ENCODE results near the gene SLC30A3. TPM values are rescaled to one million over a fixed set of nuclear protein-coding genes. Genes with fewer than 3 reads are reported as not detected.

The SLC30A3 gene
- total and polyA plus RNA-seq, 2 of the 13 experiments (the other 11 are each of a cell fraction or from before 2014, with no cell fraction given): 0.38 to 0.79 TPM

DNA sequence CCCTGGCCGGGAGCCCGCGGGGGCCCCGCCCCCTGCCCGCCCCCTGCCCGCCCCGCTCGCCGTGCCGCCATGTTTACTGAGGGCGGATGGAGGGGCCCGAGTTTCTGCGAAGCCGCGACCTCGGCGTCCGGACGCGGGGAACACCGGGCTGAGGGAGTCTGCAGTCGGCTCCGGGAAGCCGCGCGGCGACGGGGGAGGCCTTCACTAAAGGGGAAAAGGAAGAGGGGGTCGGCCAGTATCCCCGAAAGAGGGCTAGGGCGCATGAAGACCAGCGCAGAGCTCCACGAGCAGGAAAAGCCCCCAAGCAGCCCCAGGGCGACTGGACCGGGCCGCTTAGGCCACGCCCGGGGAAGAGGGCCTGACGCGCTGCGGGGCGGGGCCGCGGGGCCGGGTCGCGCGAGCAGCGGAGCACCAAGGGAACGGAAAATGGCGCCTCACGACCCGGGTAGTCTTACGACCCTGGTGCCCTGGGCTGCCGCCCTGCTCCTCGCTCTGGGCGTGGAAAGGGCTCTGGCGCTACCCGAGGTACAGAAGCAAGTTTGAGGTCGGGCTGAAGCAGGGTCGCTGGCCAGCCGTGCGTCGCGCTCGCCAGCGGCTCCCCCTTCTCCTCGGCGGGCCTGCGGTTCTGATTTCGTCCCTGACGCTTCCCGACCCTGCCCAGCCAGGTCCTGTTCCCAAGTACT is 50.8 kb downstream of the SLC30A3 start, which contains the start of the genes ATRAID and SLC5A6 (continued):
- TF ChIP-seq ZNF746 (CRISPR knock-in tag; IDR thresholded peaks at IDR 0.05): peak; percentile 70
- peak; percentile 53 for TF ChIP-seq U2AF1 (optimal IDR thresholded peaks at IDR 0.05; ENCODE audit: low read depth, low read length)
- TF ChIP-seq FOXK2 (IDR thresholded peaks at IDR 0.05): no peak; the same call in 1 of the 2 replicates
- peak; percentile 98 for TF ChIP-seq PHF8 (CRISPR knock-in tag; IDR thresholded peaks at IDR 0.05)
- TF ChIP-seq FIP1L1 (IDR thresholded peaks at IDR 0.05; ENCODE audit: borderline replicate concordance, insufficient read depth, low read depth, low read length): no peak
- TF ChIP-seq SOX6 (IDR thresholded peaks at IDR 0.05): no peak
- TF ChIP-seq SOX6 (CRISPR knock-in tag; IDR thresholded peaks at IDR 0.05): peak; percentile 41
- no peak for TF ChIP-seq KMT2B (CRISPR knock-in tag; IDR thresholded peaks at IDR 0.05)
- TF ChIP-seq ZNF567 (CRISPR knock-in tag; IDR thresholded peaks at IDR 0.05; ENCODE audit: borderline replicate concordance): peak; percentile 48; the same call in 1 of the 2 replicates
- no peak for TF ChIP-seq PCBP2 (optimal IDR thresholded peaks at IDR 0.05; ENCODE audit: low read depth, low read length, poor library complexity, severe bottlenecking)
- TF ChIP-seq, protein P1, sequence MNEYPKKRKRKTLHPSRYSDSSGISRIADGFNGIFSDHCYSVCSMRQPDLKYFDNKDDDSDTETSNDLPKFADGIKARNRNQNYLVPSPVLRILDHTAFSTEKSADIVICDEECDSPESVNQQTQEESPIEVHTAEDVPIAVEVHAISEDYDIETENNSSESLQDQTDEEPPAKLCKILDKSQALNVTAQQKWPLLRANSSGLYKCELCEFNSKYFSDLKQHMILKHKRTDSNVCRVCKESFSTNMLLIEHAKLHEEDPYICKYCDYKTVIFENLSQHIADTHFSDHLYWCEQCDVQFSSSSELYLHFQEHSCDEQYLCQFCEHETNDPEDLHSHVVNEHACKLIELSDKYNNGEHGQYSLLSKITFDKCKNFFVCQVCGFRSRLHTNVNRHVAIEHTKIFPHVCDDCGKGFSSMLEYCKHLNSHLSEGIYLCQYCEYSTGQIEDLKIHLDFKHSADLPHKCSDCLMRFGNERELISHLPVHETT (CRISPR knock-in tag; conservative IDR thresholded peaks at IDR 0.05): no peak
- TF ChIP-seq ZNF781 (CRISPR knock-in tag; IDR thresholded peaks at IDR 0.05; ENCODE audit: borderline replicate concordance, not compliant biosample characterization): peak; percentile 94
- TF ChIP-seq ZNF720 (CRISPR knock-in tag; IDR thresholded peaks at IDR 0.05): no peak
- peak; percentile 57; the same call in 1 of the 2 replicates for TF ChIP-seq SP5 (CRISPR knock-in tag; IDR thresholded peaks at IDR 0.05; ENCODE audit: borderline replicate concordance, low read depth)
- TF ChIP-seq AHR (CRISPR knock-in tag; IDR thresholded peaks at IDR 0.05): peak; percentile 79; the same call in 1 of the 2 replicates
- TF ChIP-seq, protein P2, sequence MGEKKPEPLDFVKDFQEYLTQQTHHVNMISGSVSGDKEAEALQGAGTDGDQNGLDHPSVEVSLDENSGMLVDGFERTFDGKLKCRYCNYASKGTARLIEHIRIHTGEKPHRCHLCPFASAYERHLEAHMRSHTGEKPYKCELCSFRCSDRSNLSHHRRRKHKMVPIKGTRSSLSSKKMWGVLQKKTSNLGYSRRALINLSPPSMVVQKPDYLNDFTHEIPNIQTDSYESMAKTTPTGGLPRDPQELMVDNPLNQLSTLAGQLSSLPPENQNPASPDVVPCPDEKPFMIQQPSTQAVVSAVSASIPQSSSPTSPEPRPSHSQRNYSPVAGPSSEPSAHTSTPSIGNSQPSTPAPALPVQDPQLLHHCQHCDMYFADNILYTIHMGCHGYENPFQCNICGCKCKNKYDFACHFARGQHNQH (CRISPR knock-in tag; IDR thresholded peaks at IDR 0.05): peak; percentile 89
- TF ChIP-seq MIER2 (CRISPR knock-in tag; IDR thresholded peaks at IDR 0.05): no peak
- TF ChIP-seq ZNF546 (CRISPR knock-in tag; conservative IDR thresholded peaks at IDR 0.05): peak; percentile 94
- TF ChIP-seq NBN (conservative IDR thresholded peaks at IDR 0.05): no peak
- TF ChIP-seq, protein P3, sequence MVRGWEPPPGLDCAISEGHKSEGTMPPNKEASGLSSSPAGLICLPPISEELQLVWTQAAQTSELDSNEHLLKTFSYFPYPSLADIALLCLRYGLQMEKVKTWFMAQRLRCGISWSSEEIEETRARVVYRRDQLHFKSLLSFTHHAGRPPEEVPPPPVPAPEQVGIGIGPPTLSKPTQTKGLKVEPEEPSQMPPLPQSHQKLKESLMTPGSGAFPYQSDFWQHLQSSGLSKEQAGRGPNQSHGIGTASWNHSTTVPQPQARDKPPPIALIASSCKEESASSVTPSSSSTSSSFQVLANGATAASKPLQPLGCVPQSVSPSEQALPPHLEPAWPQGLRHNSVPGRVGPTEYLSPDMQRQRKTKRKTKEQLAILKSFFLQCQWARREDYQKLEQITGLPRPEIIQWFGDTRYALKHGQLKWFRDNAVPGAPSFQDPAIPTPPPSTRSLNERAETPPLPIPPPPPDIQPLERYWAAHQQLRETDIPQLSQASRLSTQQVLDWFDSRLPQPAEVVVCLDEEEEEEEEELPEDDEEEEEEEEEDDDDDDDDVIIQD (CRISPR knock-in tag; IDR thresholded peaks at IDR 0.05; ENCODE audit: low read depth): 0 out of 2 replicates have a peak, but pooled peaks have one; percentile 14
- peak; percentile 89 for TF ChIP-seq ELF4 (CRISPR knock-in tag; IDR thresholded peaks at IDR 0.05; ENCODE audit: borderline replicate concordance)
- peak; percentile 79 for TF ChIP-seq ZNF124 (CRISPR knock-in tag; IDR thresholded peaks at IDR 0.05)
- TF ChIP-seq, protein P4, sequence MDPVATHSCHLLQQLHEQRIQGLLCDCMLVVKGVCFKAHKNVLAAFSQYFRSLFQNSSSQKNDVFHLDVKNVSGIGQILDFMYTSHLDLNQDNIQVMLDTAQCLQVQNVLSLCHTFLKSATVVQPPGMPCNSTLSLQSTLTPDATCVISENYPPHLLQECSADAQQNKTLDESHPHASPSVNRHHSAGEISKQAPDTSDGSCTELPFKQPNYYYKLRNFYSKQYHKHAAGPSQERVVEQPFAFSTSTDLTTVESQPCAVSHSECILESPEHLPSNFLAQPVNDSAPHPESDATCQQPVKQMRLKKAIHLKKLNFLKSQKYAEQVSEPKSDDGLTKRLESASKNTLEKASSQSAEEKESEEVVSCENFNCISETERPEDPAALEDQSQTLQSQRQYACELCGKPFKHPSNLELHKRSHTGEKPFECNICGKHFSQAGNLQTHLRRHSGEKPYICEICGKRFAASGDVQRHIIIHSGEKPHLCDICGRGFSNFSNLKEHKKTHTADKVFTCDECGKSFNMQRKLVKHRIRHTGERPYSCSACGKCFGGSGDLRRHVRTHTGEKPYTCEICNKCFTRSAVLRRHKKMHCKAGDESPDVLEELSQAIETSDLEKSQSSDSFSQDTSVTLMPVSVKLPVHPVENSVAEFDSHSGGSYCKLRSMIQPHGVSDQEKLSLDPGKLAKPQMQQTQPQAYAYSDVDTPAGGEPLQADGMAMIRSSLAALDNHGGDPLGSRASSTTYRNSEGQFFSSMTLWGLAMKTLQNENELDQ (CRISPR knock-in tag; IDR thresholded peaks at IDR 0.05; ENCODE audit: borderline replicate concordance): peak; percentile 60; the same call in 1 of the 2 replicates
- TF ChIP-seq ZNF432 (CRISPR knock-in tag; IDR thresholded peaks at IDR 0.05; ENCODE audit: borderline replicate concordance): no peak
- 0 out of 2 replicates have a peak, but pooled peaks have one; percentile 27 for TF ChIP-seq ZNF619 (CRISPR knock-in tag; IDR thresholded peaks at IDR 0.05)
- TF ChIP-seq POLR2AphosphoS2 (IDR thresholded peaks at IDR 0.05; ENCODE audit: low read depth, low read length): no peak
